HEK293T (cell line): Measurements from ENCODE around the gene TEX13C.

Experiments used
- FOXA1 ChIP-seq: fragments of 450-650 bp; IDR thresholded peaks from 2 replicates; pipeline ENCODE4 v1.6.1; 2016; ENCODE audit warnings: mild to moderate bottlenecking
- FOXK2 ChIP-seq: fragments of 450-650 bp; IDR thresholded peaks from 2 replicates; pipeline ENCODE4 v1.6.1; 2016; ENCODE audit warnings: mild to moderate bottlenecking
- HDGF ChIP-seq: fragments of 450-650 bp; IDR thresholded peaks from 2 replicates; pipeline ENCODE4 v1.6.1; 2017; ENCODE audit warnings: antibody characterized with exemption, borderline replicate concordance
- NFRKB ChIP-seq: fragments of 450-650 bp; IDR thresholded peaks from 2 replicates; pipeline ENCODE4 v1.6.1; 2016; ENCODE audit warnings: mild to moderate bottlenecking, moderate library complexity
- TARDBP ChIP-seq: fragments of 450-650 bp; IDR thresholded peaks from 2 replicates; pipeline ENCODE4 v1.6.1; 2016
- ZNF384 ChIP-seq: fragments of 450-650 bp; IDR thresholded peaks from 2 replicates; pipeline ENCODE4 v1.6.1; 2016

GRCh38 chrX:125340490-125340889 lies 20.8 kb downstream of the TEX13C start:
- TF ChIP-seq TARDBP (no peak), FOXK2 (no peak), HDGF (no peak), FOXA1 (no peak), NFRKB (no peak), ZNF384 (no peak)
